Retina (tissue), 1 donor: ENCODE results near the gene ABCD3.

Source experiments
- DNase-seq: peaks from one replicate; pipeline ENCODE4 v3.0.0-alpha.2; 2016

The ABCD3 gene

DNA sequence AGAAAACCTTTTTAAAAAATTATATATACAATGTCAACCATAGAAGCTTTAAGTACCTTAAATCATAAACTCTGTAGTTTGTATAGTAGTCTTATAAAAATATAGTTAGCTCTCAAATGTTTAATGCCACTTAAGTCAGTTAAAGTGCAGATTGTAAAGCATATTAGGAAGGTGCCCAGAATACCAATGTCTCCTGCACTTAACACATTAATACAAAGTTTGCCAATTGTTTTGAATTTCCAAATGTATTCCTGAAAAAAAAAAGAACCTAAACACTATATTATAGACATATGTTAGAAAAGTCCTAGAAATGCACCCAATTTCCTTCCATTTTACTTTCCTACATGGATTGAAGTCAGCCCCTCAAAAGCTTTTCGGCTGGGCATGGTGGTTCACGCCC is 111.2 kb downstream of the ABCD3 start:
- no peak for DNase-seq

DNA sequence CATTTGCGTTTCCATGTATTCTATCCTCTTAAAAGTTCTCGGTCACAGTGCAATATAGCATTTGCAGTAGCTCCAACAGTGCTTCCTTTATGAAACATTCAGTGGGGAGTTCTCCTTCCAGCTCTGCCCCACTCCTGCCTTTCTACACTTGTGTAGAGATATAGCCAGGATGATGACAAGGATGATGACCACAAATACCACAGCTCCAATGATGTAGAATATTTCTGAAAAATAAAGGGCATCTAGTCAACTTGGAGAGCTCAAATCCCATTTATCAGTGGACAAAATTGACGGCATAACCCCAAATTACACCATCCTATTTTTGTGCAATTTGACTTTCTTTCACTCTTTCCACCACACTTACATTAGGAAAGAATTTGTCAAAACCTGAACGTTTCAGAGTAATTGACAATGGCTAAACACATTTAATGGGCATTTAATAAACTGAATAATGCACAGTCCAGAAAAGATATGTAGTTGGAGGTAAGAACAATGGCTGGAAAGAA is 112.2 kb downstream of the ABCD3 start:
- no peak for DNase-seq

DNA sequence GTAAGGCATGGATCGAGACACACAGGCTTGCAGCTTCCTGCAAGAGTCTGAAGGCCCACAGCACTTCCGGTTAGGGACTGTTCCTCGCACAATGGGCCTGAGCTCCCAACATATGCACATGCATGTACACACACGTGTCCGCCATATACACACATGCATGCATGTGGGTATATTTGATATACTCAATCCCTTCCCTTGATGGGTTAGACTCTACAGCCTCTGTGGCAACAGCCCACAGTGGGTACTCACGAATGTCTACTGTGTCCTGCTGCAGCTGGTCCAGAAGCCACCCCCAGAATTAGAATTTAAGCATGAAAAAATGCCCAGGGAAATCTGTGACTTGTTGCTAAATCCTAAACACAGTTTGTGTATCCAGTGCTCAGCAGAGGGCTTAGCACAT is 113.5 kb downstream of the ABCD3 start:
- no peak for DNase-seq

DNA sequence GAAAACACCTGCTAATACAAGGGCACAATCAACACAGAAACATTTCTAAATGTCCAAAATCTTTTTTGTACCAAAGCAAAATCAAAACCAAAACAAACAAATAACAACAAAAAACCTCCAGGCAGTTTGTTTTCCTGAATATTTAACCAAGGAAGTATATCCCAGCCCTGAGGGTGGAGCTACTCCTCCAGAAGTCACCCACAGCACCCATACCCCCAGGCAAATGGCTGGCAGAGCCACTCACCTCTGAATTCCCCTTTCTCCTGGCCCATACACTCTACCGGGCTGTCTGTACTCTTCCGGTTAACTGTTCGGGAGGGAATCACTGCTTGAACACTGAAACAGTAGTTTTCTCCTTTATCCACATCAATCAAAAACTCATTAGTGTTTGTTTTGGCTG is 113.9 kb downstream of the ABCD3 start:
- DNase-seq, result no peak

DNA sequence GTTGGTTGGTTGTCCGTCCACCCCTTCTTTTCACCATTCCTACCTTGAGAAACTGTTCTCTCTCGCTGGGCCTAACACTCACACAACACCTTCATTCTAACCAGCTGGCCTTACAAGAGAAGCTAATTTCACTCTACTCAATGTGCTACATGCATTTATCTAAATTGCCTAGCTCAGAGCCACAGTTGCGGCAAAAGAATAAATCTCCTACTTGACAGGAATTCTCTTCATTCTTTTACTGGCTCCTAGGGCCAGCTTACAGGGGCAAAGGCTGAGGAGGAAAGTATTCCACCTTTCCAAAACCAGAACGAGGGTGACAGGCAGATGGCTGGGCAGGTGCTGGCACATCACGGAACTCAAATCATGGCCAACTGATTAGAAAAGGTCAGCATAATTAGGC is 116.9 kb downstream of the ABCD3 start:
- no peak for DNase-seq

DNA sequence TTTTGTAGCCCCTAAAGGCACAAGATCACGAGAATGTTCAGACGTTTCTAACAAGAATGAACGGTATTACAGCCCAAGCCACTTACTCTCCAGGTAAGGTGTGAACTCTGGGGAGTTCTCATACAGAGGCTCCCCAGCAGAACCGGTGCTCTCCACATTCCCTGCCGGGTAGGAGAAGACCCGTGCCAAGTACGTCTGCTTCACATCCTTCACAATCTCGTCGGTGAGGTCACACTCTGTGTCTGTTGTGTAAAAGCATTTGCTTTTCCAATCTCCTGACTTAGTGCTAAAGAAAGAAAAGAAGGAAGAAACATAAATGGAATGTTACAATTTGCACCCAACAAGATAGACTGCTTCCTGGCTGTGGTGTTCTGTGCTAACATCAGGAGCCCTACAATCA is 117.7 kb downstream of the ABCD3 start:
- no peak for DNase-seq

DNA sequence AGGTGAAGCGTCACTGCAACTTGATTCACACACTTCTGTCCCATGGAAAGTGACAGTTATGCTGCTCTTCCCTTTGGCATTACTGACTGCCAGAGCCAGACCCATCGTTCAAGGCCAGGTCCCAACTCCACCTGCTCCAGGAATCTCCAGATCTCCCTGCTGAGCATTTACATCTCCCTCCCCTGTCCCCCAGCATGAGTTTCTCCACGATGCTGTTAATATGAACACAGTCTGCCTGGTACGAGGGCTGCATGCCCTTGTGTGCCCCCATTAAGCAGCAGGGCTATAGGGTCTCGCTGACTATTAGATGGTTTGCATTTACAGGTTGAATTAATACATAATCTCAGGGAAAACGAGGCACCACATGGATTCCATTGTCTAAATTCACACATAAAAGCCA is 119.1 kb downstream of the ABCD3 start:
- DNase-seq, result no peak

DNA sequence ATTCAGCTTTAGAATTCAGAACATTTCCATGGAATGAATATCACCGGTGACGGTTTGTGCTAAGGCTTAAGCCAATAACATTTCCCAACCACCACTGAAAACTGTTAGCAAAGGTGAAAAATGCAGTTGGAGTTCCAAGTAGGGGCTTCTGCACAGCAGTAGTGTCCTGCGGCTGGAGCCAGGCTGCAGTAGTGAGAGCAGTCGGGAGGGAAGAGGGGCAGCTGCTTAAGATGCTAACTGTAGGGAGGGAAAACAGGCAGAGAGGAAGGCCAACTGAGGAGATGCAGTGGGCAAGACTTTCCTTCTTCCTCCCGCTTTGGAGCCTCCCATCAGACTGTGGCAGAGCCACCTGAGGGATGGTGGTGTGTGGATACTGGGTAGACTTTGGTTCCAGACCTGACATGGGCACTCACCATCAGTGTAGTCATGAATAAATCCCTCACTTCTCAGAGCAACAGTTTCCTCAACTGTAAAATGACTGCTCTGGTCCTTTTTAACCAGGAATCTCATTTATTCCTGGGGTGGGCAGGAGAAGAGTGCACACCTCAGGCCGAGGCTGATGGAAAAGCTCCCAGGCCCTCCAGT is 120.1 kb downstream of the ABCD3 start:
- no peak for DNase-seq

DNA sequence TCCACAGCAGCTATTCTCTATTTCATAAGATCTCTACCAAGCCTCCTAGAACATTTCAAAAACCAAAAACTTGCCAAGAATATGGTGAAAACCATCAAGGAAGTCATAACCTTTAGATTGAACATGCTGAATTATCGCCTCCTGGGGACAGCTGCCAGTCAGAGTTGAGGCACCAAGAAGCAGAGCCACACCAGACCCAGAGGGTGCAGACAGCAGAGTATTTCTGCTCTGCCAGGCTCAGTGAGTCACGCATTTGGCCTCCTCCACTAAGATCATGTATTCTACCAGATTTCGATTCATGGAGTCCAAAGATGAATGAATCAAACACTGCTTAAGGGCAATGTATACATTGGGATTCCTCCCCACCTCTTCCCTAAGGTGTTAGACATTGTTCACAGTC is 121.3 kb downstream of the ABCD3 start:
- DNase-seq, result no peak

DNA sequence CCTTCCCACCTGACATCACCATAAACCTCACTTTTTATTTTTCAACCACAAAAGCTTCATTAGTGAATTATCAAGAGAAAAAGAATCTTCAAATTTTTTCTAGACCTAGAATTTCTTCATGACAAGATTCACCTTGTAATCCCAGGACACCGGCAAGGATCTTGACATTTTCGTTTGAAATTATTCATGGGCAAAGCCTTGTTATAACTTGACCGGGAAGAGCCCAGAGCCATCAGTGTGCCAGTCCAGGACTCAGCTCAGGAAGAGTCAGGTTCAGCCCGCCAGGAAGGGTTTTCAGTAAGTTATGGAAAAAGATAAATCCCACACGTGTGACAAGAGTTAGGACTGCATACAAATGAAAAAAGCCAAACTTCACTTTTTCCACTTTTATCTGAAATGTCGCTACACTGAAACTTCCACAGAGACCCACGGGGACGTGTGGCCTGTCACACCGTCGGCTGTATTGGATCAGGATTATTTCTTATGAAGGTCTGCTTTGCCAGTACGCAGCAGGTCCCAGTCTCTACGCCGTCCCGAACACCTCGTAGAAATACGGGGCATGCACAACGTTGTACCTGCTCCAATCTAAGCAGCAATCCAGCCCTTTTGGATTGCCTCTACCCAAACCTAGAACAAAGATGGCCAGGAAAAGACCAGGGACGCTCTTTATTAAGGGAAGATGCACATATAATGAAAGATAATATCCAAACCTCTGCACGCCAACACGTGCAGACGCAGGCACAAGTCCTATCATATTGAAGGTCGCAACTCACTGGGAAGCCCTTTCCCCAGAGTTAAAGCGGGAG is 122.5 kb downstream of the ABCD3 start:
- no peak for DNase-seq

DNA sequence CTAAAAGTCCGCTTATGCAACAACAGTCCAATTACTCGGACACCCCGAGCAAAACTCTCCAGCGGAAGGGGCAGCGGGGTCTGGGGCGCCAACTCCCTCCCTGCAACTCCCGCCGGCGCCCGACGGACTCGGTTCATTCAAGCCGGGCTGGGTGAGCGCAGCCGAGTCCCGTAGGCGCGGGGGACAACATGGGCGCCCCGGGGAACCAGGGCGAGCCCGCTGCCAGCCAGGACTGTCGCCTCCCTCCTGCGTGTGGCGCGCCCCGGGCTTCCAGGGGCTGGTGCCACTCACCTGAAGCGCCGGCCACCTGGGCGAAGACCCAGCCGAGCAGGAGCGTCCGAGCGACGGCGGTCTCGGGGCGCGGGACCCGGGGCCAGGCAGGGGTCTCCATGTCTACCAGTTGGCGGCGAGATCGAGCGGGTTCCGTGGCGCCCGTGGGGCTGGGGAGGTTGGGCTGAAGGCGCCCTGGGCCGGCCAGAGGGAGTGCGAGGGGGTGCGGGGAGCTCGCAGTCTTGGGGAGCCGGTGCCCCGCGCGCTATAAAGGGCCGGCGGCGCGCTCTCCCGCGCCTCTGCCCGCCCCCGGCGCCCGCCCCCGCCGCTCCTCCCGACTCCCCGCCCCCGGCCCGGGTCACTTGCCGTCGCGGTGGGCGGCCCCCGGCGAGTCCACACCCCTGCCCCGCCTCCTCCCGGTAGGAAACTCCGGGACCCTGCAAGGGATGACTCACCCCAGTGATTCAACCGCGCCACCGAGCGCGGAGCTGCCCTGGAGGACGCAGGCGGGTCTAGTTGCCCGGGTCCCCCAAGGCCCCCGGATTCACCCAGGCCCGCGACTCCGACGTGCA is 123.3 kb downstream of the ABCD3 start, which contains the start of gene F3:
Gene F3, minus strand, starts transcription at position 514 of the 842 bp plus-strand sequence. Its CDS starts 123 bp downstream, at position 391.
- peak; percentile 80 for DNase-seq

DNA sequence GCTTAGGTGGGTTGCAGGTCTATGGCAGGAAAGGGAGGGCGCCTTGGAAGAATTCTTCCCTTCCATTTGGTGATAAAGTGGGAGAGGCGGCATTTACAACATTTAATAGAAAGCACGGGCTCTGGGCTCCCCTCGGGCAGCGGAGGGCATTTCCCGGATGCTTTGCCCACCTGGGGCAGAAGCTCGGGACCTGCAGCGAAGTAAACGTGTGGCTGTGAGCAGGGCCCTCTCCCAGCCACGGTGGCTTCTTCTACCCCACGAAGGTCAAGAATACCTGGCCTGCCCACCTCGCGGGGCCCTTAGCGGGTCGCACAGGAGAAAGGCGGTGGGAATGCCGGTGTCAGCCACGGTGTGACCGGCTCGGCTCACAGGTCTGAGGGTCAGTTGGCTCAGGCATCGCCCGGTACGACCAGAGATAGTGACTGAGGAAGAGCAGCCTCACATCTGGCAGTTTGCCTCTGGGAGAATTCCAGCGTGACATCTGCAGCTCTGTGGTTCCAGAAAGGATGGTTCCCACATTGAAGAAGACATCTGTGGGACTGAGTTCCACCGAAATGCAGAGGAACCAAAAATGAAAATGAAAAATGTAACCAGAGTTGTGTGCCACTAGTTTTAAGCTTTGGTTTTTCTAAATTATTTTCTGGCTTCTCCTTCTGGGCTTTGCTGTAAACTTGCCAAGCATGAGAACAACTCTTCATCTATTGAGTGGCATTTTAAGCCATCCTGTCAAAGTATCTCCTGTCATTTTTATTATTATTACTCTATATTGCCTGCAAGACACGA is 124.1 kb downstream of the ABCD3 start:
- no peak for DNase-seq

DNA sequence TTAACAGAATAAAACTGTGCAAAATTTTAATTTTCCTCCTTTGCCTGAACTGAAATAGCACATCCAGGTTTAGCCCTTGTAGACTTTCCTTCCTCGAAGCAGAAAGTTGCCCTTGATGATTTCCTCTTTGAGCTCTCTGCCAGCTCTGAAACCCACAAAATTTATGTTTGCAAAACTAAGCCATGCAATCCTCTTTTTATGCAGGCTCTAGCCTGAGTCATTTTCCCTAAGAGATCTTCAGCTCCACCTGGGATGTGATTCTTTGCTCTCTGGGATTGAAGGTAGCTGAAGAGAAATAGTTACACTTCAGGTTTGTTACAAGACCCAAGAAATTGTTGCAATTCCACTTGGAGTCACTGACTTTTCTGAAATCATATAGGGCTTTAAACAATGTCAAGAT is 124.8 kb downstream of the ABCD3 start:
- no peak for DNase-seq

DNA sequence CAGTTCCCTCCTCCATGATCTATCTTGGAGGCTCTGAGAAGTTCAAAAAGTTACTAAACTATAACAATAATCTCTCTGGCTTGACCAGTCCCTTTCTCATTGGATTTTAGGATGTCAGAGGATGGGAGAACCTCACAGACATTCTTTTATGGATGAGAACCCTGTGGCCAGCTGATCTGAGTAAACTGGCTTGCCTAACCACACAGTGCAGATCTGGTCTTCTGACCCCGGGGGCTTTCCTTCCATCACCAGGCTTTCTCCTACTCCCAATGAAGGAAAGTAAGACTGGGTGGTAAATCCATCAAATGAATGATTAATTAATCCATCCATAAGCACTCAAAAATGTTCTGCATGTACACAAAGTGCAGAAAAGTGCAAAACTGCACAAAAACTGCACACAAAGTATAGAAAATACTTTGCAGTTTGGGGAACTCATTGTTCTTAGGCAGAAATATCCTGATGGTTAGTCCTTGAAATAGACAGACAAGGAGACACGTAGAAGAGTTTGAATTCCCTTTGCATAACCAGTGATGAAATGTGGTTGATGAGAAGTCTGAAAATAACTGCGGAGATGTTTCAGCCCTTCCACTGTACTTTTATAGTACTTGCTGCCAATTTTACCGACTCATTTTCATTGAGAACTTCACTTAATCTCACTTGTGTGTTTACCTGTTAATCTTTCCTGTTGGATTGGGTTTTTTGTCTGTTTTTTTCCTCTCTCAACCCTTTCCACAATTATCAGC is 125.9 kb downstream of the ABCD3 start:
- DNase-seq, result no peak

DNA sequence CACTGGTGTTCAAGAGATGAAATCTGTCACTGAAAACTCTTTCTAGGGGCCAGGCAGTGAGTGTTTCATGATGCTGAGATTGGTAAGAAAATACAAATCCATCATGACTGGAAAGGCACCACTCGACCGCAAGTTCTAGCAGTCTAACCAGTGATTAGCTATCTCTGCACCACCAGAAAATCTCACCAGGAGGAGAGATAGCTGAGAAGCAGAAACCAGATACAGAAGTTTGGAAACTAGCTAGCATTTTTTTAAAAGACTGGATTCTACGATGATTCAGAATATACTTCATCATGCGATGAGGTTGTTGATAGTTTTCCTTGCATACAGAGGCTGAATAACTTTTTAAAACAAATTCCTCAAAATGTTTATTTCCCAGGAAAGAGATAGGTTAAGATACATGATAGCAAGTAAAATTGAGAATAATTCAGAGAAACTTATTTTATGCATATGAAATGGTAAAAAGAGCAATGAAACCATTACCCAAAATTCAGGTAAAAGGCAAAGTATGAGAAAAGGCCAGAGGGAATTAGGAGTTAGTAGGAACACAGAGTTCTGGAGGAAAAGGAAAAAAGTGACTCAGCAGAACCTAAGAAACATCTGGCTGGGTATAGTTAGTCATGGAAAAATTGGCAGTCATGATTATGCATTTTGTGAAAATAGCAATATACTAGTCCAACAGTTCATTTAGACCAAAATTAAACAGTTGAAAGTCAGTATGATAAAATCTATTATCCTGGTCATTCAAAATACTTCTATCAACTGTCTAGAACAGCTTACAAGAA is 126.7 kb downstream of the ABCD3 start:
- DNase-seq, result no peak

DNA sequence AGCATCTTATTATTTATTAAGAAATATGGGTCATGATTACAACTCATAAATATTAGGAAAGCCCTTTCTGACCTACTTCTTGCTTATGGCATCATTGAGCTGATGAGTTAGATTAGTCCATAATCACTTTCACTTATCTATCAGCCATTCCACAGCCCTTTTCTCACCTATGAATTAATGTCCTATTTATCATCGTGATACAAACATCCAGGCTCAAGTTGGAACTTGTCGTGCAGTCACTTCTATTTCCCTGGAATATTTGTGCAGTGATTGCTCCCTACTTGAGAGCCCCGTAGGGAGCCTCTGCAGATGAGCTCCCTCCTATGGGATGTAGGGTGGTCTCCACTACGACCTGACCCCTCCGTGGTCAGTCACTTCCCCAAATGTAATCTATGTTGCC is 131.5 kb downstream of the ABCD3 start:
- DNase-seq, result no peak

DNA sequence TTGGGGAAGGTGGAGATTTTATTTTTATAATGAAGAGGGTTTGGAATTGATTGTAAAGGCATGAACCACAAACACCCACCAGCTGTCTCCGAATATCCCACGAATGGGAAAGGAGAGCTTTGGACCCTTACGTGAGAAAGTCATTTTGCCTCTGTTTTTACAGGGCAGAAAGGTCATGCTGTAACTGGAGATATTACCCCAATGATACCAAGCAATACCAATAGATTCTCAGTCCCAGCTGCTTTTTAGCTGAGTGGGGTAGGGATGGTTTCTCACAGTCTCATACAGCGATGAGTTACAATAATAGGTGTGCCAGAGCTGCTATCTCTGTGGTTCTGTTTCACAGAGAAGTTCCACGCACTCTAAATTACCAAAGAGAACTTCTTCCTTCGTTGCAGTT is 132.2 kb downstream of the ABCD3 start:
- DNase-seq, result no peak

DNA sequence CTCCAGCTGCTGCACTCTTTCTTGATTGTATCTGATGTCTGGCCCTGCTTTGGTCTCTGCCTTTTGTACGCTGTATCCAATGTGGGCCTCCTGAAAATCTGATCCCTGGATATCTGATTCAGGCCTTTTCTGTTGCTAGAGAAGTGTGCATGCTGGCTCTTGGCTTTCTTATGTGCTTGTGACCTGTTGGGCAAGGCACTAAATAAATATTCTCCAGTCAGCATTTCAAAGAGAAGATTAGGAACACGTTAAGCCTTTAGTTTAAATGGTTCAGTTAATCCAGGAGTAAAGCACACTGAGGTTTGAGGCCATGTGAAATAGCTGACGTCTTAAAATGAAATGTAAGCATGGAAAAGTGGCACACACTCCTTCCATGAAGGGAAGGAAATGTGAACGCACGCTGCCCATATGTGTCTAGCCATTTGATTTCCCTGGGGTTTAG is 132.6 kb downstream of the ABCD3 start:
- DNase-seq, result no peak

DNA sequence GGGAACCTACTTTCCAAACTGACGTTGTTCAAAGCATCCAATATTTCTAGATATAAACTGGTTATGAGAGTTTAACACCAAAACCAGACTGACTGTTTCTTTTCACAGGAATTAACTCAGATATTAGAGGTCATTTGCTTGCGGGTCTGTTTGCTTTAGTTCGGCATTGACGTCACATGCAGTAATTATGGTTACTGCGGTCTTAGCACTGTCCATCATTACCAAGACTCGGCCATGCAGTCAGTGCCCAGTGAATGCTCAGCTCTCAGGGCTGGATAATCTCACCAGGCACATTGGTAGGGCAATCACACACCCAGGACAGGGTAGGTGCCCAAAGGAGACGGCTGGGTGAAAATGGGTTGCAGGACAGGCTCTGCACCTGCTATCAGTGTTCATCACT is 133.3 kb downstream of the ABCD3 start:
- no peak for DNase-seq

DNA sequence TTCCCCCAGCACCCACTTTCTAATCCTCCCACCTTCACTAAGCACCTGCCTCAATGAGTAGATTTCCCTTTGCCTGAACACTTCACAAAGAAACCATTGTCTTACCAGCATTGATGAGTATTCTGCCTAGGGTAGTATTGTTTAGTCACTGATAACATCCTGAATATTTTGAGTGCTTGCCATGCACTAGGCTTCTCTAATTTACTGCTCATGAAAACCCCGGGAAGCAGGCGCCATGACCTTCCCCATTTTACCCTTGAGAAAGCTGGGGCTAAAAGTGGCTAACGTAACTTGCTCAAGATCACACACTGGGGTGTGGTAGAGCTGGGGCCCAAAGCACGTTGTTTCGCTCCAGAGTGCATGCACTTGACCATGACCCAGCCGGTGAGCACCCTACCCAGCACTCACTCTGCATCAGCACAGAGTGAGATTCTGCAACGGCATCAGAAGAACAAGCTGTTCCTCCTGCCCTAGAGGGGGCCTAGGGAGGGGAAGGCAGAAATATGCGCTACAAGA is 133.9 kb downstream of the ABCD3 start:
- DNase-seq, result no peak

DNA sequence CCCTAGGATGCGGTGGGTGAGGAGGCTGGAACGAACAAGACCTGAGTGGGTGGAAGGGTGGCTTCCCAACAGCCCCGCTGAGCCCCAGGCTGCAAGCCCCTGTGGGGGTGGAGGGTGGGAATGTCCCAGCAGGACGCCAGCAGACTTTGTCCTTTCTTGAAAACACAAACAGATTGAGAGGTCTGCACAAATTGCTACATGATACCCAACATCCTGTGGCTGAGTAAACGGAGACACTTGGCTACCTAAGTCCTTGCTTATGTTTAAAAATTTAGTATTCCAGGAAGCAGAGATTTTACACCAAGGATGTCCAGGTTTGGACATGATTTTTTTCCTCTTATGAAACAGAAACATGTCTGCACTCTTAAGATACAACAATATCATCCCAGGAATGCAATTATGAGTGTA is 135.1 kb downstream of the ABCD3 start:
- DNase-seq, result no peak
